Testis (tissue), 3 donors: ENCODE results near the gene SWAP70. TPM values are rescaled to one million over a fixed set of nuclear protein-coding genes. Genes with fewer than 3 reads are reported as not detected.
A peak's percentile ranks its signal among the peaks of the same experiment; 100 is the strongest.

Experiments
- DNase-seq: peaks from one replicate; pipeline ENCODE4 v3.0.0-alpha.2; 2019
- H3K27ac ChIP-seq, 2 donors: fragments of 200-600 bp; sonication (generic); one replicate each; pipeline ENCODE4 v1.5.1; 2019
- H3K27me3 ChIP-seq: fragments of 200-600 bp; sonication (generic); one replicate; pipeline ENCODE4 v1.5.1; 2019
- H3K36me3 ChIP-seq: fragments of 200-600 bp; sonication (generic); one replicate; pipeline ENCODE4 v1.5.1; 2017; ENCODE audit warnings: low read depth; ENCODE audit errors: missing control alignments
- H3K4me1 ChIP-seq: fragments of 200-600 bp; sonication (generic); one replicate; pipeline ENCODE4 v1.5.1; 2019
- H3K4me3 ChIP-seq, 2 donors: fragments of 200-600 bp; sonication (generic); one replicate each; pipeline ENCODE4 v1.5.1; 2017 to 2019
- H3K9me3 ChIP-seq: fragments of 200-600 bp; sonication (generic); one replicate; pipeline ENCODE4 v1.5.1; 2017
- CTCF ChIP-seq, 3 experiments: fragments of 450-650 bp in 2 of 3; fragments of 200-600 bp in 1 of 3; sonication (generic) in 1 of 3; IDR thresholded peaks; one replicate each; pipeline ENCODE4 v1.5.1; 2016 to 2019; ENCODE audit warnings: antibody characterized with exemption in 3 of 3, mild to moderate bottlenecking in 2 of 3, moderate library complexity in 1 of 3
- POLR2A ChIP-seq: fragments of 450-650 bp; IDR thresholded peaks from one replicate; pipeline ENCODE4 v1.6.1; 2017; ENCODE audit warnings: antibody characterized with exemption, mild to moderate bottlenecking, moderate library complexity
- WGBS, 2 donors: methylation state at CpG; one replicate each; pipeline ENCODE4 v1.1.5; 2018; 5-methylcytosine and 5-hydroxymethylcytosine counted together
- intact Hi-C: fragments of 100-400 bp; cut with DNase I; formaldehyde crosslinking; loops from one replicate; pipeline ENCODE4 v1.15.1; 2023; ENCODE audit warnings: low total_unique reads
- polyA plus RNA-seq: library from polyadenylated mRNA; stranded (reverse); fragments of 350-450 nt; fragmentation: Illumina TruSeq; extraction: RNeasy Lipid Tissue Mini Kit (QIAGEN cat#74804); gene quantifications from one replicate; pipeline ENCODE4 v1.2.3, GENCODE V29; 2014; ENCODE audit warnings: low read depth, low replicate concordance; ENCODE audit not compliant: insufficient read depth
- total RNA-seq, 2 donors: library from RNA; depleted of rRNA; stranded (reverse); fragments of >200 nt; gene quantifications; one replicate each; pipeline ENCODE4 v1.2.3, GENCODE V29; 2016

Gene SWAP70
- total and polyA plus RNA-seq, 3 donors from 2014 or later, result 10.2 to 14.7 (median 10.5) TPM

GRCh38 chr11:9636691-9637090 lies 27.2 kb upstream of the SWAP70 start:
- intact Hi-C loops, result no loop called here
- no peak for DNase-seq
- WGBS, 2 donors, result 95 to 100% methylated on average over 1 of the region's 1 CpG
- H3K4me1 ChIP-seq, result peaks cover 11% of the 10 kb centered on the region
- TF ChIP-seq CTCF (IDR thresholded peaks at IDR 0.05), result no peak
- TF ChIP-seq POLR2A, result no peak
- no peaks in the 10 kb centered on the region for H3K27me3 ChIP-seq
- H3K36me3 ChIP-seq, result no peaks in the 10 kb centered on the region
- no peak overlapping the region for H3K27ac ChIP-seq
- no peak overlapping the region for H3K4me3 ChIP-seq
- no peaks in the 10 kb centered on the region for H3K9me3 ChIP-seq

GRCh38 chr11:9639099-9639498 lies 24.8 kb upstream of the SWAP70 start:
- peak overlapping the region in 1 of 2 donors; percentile 48 for H3K27ac ChIP-seq
- DNase-seq, result peak; percentile 63
- H3K4me1 ChIP-seq, result peaks cover 11% of the 10 kb centered on the region
- intact Hi-C loops, result no loop called here
- H3K27me3 ChIP-seq, result no peaks in the 10 kb centered on the region
- TF ChIP-seq CTCF (IDR thresholded peaks at IDR 0.05), result no peak
- TF ChIP-seq POLR2A, result no peak
- H3K36me3 ChIP-seq, result no peaks in the 10 kb centered on the region
- no peaks in the 10 kb centered on the region for H3K9me3 ChIP-seq
- WGBS, 2 donors, result 37 to 46% methylated on average over 5 of the region's 5 CpGs
- no peak overlapping the region for H3K4me3 ChIP-seq

- no peaks in the 10 kb centered on the region for H3K9me3 ChIP-seq
- DNase-seq, result no peak
- H3K36me3 ChIP-seq, result no peaks in the 10 kb centered on the region
- intact Hi-C loops, result no loop called here
- no peak overlapping the region for H3K27ac ChIP-seq
- TF ChIP-seq CTCF (IDR thresholded peaks at IDR 0.05) (no peak), POLR2A (no peak)
- no peak overlapping the region for H3K4me3 ChIP-seq
- H3K4me1 ChIP-seq, result peaks cover 11% of the 10 kb centered on the region
- H3K27me3 ChIP-seq, result no peaks in the 10 kb centered on the region
- WGBS, 2 donors, result 88 to 91% methylated on average over 4 of the region's 4 CpGs
These were observed 23.9 kb upstream of the SWAP70 start for GRCh38 chr11:9639985-9640384.

GRCh38 chr11:9642894-9643293 lies 21.0 kb upstream of the SWAP70 start:
- H3K9me3 ChIP-seq, result no peaks in the 10 kb centered on the region
- 84 to 94% methylated on average over 2 of the region's 2 CpGs for WGBS, 2 donors
- intact Hi-C loops, result no loop called here

More at GRCh38 chr11:9642894-9643293, 21.0 kb upstream of the SWAP70 start:
- Histone ChIP-seq H3K36me3 (no peaks in the 10 kb centered on the region), H3K4me3 (no peak overlapping the region), H3K27me3 (no peaks in the 10 kb centered on the region), H3K27ac (no peak overlapping the region), H3K4me1 (peaks cover 11% of the 10 kb centered on the region)
- TF ChIP-seq POLR2A (no peak), CTCF (IDR thresholded peaks at IDR 0.05) (no peak)
- DNase-seq, result no peak
